ENCODE measurements around the gene HS6ST2.

- TF ChIP-seq SMAD3 (CRISPR knock-in tag; IDR thresholded peaks at IDR 0.05; ENCODE audit: borderline replicate concordance) (no peak), ZNF263 (CRISPR knock-in tag; IDR thresholded peaks at IDR 0.05; ENCODE audit: low read depth) (no peak), CTCF (IDR thresholded peaks at IDR 0.05) (no peak), NR2C2 (CRISPR knock-in tag; IDR thresholded peaks at IDR 0.05) (no peak), NFE2L1 (CRISPR knock-in tag; IDR thresholded peaks at IDR 0.05) (no peak), ZNF423 (CRISPR knock-in tag; IDR thresholded peaks at IDR 0.05) (no peak)
These were observed 139.8 kb downstream of the HS6ST2 start for GRCh38 chrX:132818638-132819037.

Data from WTC11 (cell line).